ENCODE results near the gene SLC9A9.

DNA sequence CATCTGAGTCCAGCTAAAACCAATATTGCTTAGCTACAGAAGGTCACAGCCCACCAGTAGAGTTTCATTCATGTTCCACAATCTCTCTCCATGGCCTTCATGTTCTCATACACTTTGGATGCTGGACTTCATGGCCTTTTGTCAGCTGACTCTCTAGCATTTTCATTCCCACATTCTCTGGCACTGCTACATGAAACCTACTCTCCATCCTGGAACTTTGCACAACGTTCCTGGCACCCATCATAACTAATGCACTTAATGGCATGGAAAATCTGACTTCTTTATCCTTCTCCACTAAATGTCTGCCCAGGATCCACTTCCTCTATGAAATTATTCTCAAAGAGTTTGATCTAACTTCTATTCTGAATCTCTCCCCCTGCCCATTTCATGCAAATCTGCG is 56.9 kb downstream of the SLC9A9 start:
- TF ChIP-seq CTCF (IDR thresholded peaks at IDR 0.05) (no peak), POLR2A (IDR thresholded peaks at IDR 0.05) (no peak)

All from breast epithelium (tissue), 3 donors.